Measurements from ENCODE around the gene SLC29A4.

- no peak for TF ChIP-seq CTCF (IDR thresholded peaks at IDR 0.05; ENCODE audit: low read length)
- TF ChIP-seq EZH2 (optimal IDR thresholded peaks at IDR 0.05; ENCODE audit: low read depth, low read length): no peak
Measured at GRCh38 chr7:5337047-5337446, 54.3 kb downstream of the SLC29A4 start.

All from MM.1S (cell line).